Gastroesophageal sphincter (tissue), 3 donors: ENCODE measurements around the gene PTS.

Experiments
- CTCF ChIP-seq, 4 experiments: fragments of 200-600 bp in 2 of 4; fragments of 450-650 bp in 2 of 4; sonication (generic) in 1 of 4; IDR thresholded peaks; one replicate each; pipeline ENCODE4 v1.5.1; 2017 to 2019; ENCODE audit warnings: antibody characterized with exemption in 4 of 4, mild to moderate bottlenecking in 2 of 4, moderate library complexity in 2 of 4
- EP300 ChIP-seq: sonication (generic); formaldehyde crosslinking; IDR thresholded peaks from one replicate; pipeline ENCODE4 v1.6.1; 2017; ENCODE audit warnings: antibody characterized with exemption, mild to moderate bottlenecking

- TF ChIP-seq CTCF (IDR thresholded peaks at IDR 0.05) (no peak), EP300 (no peak)
These were observed 47.3 kb upstream of the PTS start for GRCh38 chr11:112178936-112179335.
